HL-60 (cell line): ENCODE data around the gene KRT73.

Experiments used
- DNase-seq, 2 experiments: peaks; one replicate each; pipeline ENCODE4 v3.0.0-alpha.2; 2010 to 2020; ENCODE audit warnings: low read depth in 1 of 2, low spot score in 1 of 2
- H3K27ac ChIP-seq: fragments of 250-450 bp; sonication (Bioruptor Pico); replicated peaks from 2 replicates; pipeline ENCODE4 v1.5.1; 2020; ENCODE audit warnings: mild to moderate bottlenecking, moderate library complexity
- H3K27me3 ChIP-seq: fragments of 250-450 bp; sonication (Bioruptor Pico); 2 replicates; pipeline ENCODE4 v1.5.1; 2021; ENCODE audit warnings: mild to moderate bottlenecking, moderate library complexity; ENCODE audit not compliant: insufficient read depth, poor library complexity, severe bottlenecking
- H3K4me3 ChIP-seq: replicated peaks from 2 replicates; pipeline ENCODE4 v1.5.1; 2011; ENCODE audit warnings: mild to moderate bottlenecking, control low read depth, low read length; ENCODE audit not compliant: insufficient read depth
- GABPA ChIP-seq: IDR thresholded peaks from 2 replicates; pipeline ENCODE4 v1.6.1; 2012; ENCODE audit warnings: low read depth
- POLR2AphosphoS5 ChIP-seq: IDR thresholded peaks from 2 replicates; pipeline ENCODE4 v1.6.1; 2012; ENCODE audit warnings: low read depth
- SPI1 ChIP-seq: IDR thresholded peaks from 2 replicates; pipeline ENCODE4 v1.6.1; 2012; ENCODE audit warnings: low read depth, mild to moderate bottlenecking, borderline replicate concordance
- TF ChIP-seq, protein P1 (sequence below): IDR thresholded peaks from one replicate; pipeline ENCODE4 v1.5.1; 2011; ENCODE audit warnings: low read length, control low read depth, inconsistent platforms; ENCODE audit not compliant: insufficient read depth
- TF ChIP-seq, protein P2 (sequence below): IDR thresholded peaks from 2 replicates; pipeline ENCODE4 v1.6.1; 2012; ENCODE audit warnings: low read depth; ENCODE audit not compliant: insufficient replicate concordance

The KRT73 gene

DNA sequence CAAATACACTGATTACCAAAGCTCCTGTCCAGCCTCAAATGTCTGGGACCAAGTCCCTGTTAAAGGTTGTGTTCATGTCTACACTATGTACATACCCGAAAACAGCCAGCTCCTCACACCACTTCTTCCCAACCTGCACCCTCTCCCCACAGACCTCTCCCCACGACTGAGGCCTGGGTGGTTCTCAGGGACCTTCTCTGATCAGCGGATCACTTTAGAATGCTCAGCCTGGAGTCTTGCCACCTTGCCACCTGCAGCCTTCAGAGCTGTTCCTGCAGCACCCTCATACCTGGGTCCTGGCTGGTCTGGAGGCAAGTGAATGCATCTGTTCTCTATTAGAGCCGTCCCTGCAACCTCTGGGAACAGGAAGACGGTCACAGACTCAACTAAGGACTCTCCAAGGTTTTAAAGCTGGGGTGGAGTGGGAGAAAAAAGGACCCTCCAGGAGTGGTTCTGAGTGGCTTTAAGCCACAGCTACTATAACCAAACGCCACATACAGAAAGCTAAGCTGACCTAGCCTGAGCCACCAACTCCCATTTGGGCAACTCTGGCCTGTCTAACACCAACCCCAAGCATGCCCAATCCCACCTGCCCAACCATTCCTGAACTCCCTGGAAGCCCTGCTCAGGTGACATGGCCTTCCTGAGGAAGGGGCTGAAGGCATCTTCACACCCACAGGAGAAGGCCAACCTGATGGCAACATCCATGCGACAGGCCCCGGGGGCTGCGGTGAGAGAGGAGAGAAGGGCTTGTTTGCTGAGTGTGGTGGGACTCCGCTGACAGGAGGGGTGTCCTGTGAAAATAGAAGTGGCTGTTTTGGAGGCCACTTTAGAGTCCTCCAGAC is 25.1 kb upstream of the KRT73 start:
- Histone ChIP-seq H3K27me3 (no peaks in the 10 kb centered on the region), H3K4me3 (no peak overlapping the region), H3K27ac (no peak overlapping the region)
- DNase-seq = no peak
- TF ChIP-seq, protein P1, sequence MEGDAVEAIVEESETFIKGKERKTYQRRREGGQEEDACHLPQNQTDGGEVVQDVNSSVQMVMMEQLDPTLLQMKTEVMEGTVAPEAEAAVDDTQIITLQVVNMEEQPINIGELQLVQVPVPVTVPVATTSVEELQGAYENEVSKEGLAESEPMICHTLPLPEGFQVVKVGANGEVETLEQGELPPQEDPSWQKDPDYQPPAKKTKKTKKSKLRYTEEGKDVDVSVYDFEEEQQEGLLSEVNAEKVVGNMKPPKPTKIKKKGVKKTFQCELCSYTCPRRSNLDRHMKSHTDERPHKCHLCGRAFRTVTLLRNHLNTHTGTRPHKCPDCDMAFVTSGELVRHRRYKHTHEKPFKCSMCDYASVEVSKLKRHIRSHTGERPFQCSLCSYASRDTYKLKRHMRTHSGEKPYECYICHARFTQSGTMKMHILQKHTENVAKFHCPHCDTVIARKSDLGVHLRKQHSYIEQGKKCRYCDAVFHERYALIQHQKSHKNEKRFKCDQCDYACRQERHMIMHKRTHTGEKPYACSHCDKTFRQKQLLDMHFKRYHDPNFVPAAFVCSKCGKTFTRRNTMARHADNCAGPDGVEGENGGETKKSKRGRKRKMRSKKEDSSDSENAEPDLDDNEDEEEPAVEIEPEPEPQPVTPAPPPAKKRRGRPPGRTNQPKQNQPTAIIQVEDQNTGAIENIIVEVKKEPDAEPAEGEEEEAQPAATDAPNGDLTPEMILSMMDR = no peak
- TF ChIP-seq SPI1 = no peak

DNA sequence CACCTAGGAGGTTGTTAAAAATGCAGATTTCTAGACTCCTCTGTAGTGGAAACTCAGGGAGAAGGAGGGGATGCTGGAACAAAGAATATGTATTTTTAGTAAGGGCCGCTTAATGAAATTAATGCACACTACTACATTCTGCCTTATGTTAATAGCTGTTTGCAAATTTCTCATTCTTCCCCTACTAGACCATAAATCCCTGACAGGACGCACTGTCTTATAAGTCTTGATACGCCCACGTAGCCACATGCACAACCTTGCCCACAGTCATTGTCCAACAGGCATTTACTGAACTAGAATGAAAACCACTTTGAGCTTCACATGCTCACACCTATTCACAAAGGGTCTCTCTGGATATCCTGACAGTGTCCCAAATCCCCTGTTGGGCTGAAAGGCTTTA is 23.1 kb upstream of the KRT73 start:
- DNase-seq = no peak
- Histone ChIP-seq H3K27me3 (no peaks in the 10 kb centered on the region), H3K27ac (no peak overlapping the region), H3K4me3 (no peak overlapping the region)
- TF ChIP-seq SPI1 (no peak), GABPA (no peak), POLR2AphosphoS5 (no peak)
- TF ChIP-seq, protein P2, sequence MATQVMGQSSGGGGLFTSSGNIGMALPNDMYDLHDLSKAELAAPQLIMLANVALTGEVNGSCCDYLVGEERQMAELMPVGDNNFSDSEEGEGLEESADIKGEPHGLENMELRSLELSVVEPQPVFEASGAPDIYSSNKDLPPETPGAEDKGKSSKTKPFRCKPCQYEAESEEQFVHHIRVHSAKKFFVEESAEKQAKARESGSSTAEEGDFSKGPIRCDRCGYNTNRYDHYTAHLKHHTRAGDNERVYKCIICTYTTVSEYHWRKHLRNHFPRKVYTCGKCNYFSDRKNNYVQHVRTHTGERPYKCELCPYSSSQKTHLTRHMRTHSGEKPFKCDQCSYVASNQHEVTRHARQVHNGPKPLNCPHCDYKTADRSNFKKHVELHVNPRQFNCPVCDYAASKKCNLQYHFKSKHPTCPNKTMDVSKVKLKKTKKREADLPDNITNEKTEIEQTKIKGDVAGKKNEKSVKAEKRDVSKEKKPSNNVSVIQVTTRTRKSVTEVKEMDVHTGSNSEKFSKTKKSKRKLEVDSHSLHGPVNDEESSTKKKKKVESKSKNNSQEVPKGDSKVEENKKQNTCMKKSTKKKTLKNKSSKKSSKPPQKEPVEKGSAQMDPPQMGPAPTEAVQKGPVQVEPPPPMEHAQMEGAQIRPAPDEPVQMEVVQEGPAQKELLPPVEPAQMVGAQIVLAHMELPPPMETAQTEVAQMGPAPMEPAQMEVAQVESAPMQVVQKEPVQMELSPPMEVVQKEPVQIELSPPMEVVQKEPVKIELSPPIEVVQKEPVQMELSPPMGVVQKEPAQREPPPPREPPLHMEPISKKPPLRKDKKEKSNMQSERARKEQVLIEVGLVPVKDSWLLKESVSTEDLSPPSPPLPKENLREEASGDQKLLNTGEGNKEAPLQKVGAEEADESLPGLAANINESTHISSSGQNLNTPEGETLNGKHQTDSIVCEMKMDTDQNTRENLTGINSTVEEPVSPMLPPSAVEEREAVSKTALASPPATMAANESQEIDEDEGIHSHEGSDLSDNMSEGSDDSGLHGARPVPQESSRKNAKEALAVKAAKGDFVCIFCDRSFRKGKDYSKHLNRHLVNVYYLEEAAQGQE = no peak
- TF ChIP-seq, protein P1 = no peak

DNA sequence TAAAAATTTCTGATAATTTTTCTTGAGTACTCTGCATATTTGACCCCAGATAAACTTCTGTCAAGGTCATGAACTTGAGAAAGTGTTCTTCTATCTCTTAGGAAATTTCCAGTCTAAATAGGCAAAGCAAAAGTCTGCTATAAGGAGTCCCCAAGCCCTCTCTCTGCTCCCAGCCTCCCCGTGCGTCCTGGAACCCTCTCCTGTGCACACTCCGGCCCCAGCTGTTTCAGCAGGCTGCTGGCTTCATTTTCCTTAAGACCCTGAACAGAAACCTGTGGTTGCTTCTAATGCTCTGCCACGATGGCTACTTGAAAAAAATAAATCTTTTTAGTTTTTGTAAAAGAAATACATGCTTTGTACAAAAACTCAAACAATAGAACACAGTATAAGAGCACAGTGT is 18.9 kb upstream of the KRT73 start:
- Histone ChIP-seq H3K27ac (no peak overlapping the region), H3K27me3 (no peaks in the 10 kb centered on the region), H3K4me3 (no peak overlapping the region)
- TF ChIP-seq, protein P2 = no peak
- TF ChIP-seq, protein P1 = no peak
- DNase-seq = no peak
